DMS153 (cell line): ENCODE results near the gene ZGPAT.

ENCODE experiments used
- DNase-seq: peaks from one replicate; lab custom pipeline; 2025; lab: John Stamatoyannopoulos, UW

The ZGPAT gene

GRCh38 chr20:63679799-63680305, 28.0 kb upstream of the ZGPAT start:
- DNase-seq = no peak

GRCh38 chr20:63680427-63680826, 27.4 kb upstream of the ZGPAT start:
- no peak for DNase-seq

GRCh38 chr20:63680857-63681608, 26.8 kb upstream of the ZGPAT start:
- DNase-seq = no peak

GRCh38 chr20:63681609-63682142, 26.2 kb upstream of the ZGPAT start:
- no peak for DNase-seq

GRCh38 chr20:63682384-63683139, 25.3 kb upstream of the ZGPAT start:
- DNase-seq = no peak

GRCh38 chr20:63685269-63686026, 22.4 kb upstream of the ZGPAT start:
- DNase-seq = no peak

- no peak for DNase-seq
Measured at GRCh38 chr20:63686094-63686491, 21.7 kb upstream of the ZGPAT start.

- no peak for DNase-seq
Measured at GRCh38 chr20:63686492-63687321, 21.1 kb upstream of the ZGPAT start.

- DNase-seq = no peak
Measured at GRCh38 chr20:63687419-63688178, 20.2 kb upstream of the ZGPAT start.

GRCh38 chr20:63688228-63689045, 19.4 kb upstream of the ZGPAT start:
- DNase-seq = no peak

GRCh38 chr20:63689046-63690002, 18.5 kb upstream of the ZGPAT start:
- no peak for DNase-seq

- no peak for DNase-seq
Measured at GRCh38 chr20:63690003-63690897, 17.6 kb upstream of the ZGPAT start.

- no peak for DNase-seq
Measured at GRCh38 chr20:63690898-63691710, 16.7 kb upstream of the ZGPAT start.

GRCh38 chr20:63691711-63692435, 16.0 kb upstream of the ZGPAT start:
- no peak for DNase-seq

- DNase-seq = no peak
Measured at GRCh38 chr20:63692436-63693082, 15.3 kb upstream of the ZGPAT start.
